T1000 (cell line): Measurements from ENCODE around the gene CDH4.

Experiments used
- DNase-seq: peaks from one replicate; lab custom pipeline; 2025; ENCODE audit warnings: mixed read lengths; lab: John Stamatoyannopoulos, UW

Gene CDH4

GRCh38 chr20:61693055-61693600, 441.1 kb downstream of the CDH4 start:
- DNase-seq: no peak

- DNase-seq: no peak
Observed at GRCh38 chr20:61694682-61695081, 442.6 kb downstream of the CDH4 start.

- no peak for DNase-seq
Observed at GRCh38 chr20:61695741-61696140, 443.7 kb downstream of the CDH4 start.

- DNase-seq: no peak
Observed at GRCh38 chr20:61696181-61696735, 444.2 kb downstream of the CDH4 start.

- no peak for DNase-seq
Observed at GRCh38 chr20:61697666-61698597, 445.9 kb downstream of the CDH4 start.

GRCh38 chr20:61698598-61699494, 446.8 kb downstream of the CDH4 start:
- no peak for DNase-seq

GRCh38 chr20:61699495-61700374, 447.7 kb downstream of the CDH4 start:
- no peak for DNase-seq

GRCh38 chr20:61700595-61701140, 448.6 kb downstream of the CDH4 start:
- DNase-seq: no peak

- DNase-seq: no peak
Observed at GRCh38 chr20:61701401-61701800, 449.3 kb downstream of the CDH4 start.

GRCh38 chr20:61701802-61702201, 449.7 kb downstream of the CDH4 start:
- DNase-seq: no peak

GRCh38 chr20:61702246-61702645, 450.2 kb downstream of the CDH4 start:
- no peak for DNase-seq

- DNase-seq: no peak
Observed at GRCh38 chr20:61704661-61705060, 452.6 kb downstream of the CDH4 start.

GRCh38 chr20:61705386-61706258, 453.6 kb downstream of the CDH4 start:
- DNase-seq: no peak

GRCh38 chr20:61706259-61706961, 454.3 kb downstream of the CDH4 start:
- DNase-seq: no peak

GRCh38 chr20:61708891-61709290, 456.8 kb downstream of the CDH4 start:
- DNase-seq: no peak

- DNase-seq: no peak
Observed at GRCh38 chr20:61710108-61710507, 458.0 kb downstream of the CDH4 start.

- DNase-seq: no peak
Observed at GRCh38 chr20:61712688-61713087, 460.6 kb downstream of the CDH4 start.

GRCh38 chr20:61718361-61719005, 466.4 kb downstream of the CDH4 start:
- no peak for DNase-seq
